Upper lobe of right lung (tissue), 1 donor: ENCODE measurements around the gene DHX40. TPM values are rescaled to one million over a fixed set of nuclear protein-coding genes. Genes with fewer than 3 reads are reported as not detected.

Experiments used
- ATAC-seq: fragments of 200-7000 bp; cut with Tn5 transposase; one replicate; pipeline ENCODE4 v1.9.1; 2020; ENCODE audit warnings: mild to moderate bottlenecking, moderate library complexity
- DNase-seq: peaks from one replicate; pipeline ENCODE4 v3.0.0-alpha.2; 2020
- H3K27ac ChIP-seq: fragments of 200-600 bp; one replicate; pipeline ENCODE4 v1.8.0; 2022
- H3K27me3 ChIP-seq: fragments of 200-600 bp; one replicate; pipeline ENCODE4 v1.8.0; 2022; ENCODE audit warnings: mild to moderate bottlenecking
- H3K36me3 ChIP-seq: fragments of 200-600 bp; one replicate; pipeline ENCODE4 v1.8.0; 2022
- H3K4me1 ChIP-seq: fragments of 200-600 bp; one replicate; pipeline ENCODE4 v1.8.0; 2022
- H3K4me3 ChIP-seq: fragments of 200-600 bp; one replicate; pipeline ENCODE4 v1.8.0; 2022; ENCODE audit warnings: mild to moderate bottlenecking
- H3K9me3 ChIP-seq: fragments of 200-600 bp; one replicate; pipeline ENCODE4 v1.8.0; 2022
- CTCF ChIP-seq: fragments of 200-600 bp; IDR thresholded peaks from one replicate; pipeline ENCODE4 v1.8.0; 2022; ENCODE audit warnings: antibody characterized with exemption
- intact Hi-C: fragments of 100-400 bp; cut with DNase I; formaldehyde crosslinking; loops from one replicate; pipeline ENCODE4 v1.11.0; 2022
- total RNA-seq: library from RNA; stranded (reverse); fragmentation: NEBNext Ultra II Directional; extraction: Animal tissue kit (Norgen Biotek cat#: 25700); gene quantifications from one replicate; pipeline ENCODE4 v1.2.1, GENCODE V29; 2021
- donor health status: DM: no; HTN: yes; CAD: no; lungs with severe emphysema.

Gene DHX40
- total RNA-seq, 1 donor from 2014 or later: 25.0 TPM

- ATAC-seq: no peak
- intact Hi-C loops: no loop called here
- peaks cover 46% of the 10 kb centered on the region for H3K4me1 ChIP-seq
Observed at GRCh38 chr17:59620064-59620359, 54.6 kb downstream of the DHX40 start.

GRCh38 chr17:59620518-59621259 is 55.3 kb downstream of the DHX40 start:
- no peak for TF ChIP-seq CTCF
- peak; percentile 68 for DNase-seq
- Histone ChIP-seq H3K27ac (peak overlapping the region; percentile 96), H3K27me3 (no peaks in the 10 kb centered on the region), H3K9me3 (no peaks in the 10 kb centered on the region), H3K36me3 (no peaks in the 10 kb centered on the region), H3K4me3 (peak overlapping the region; percentile 86), H3K4me1 (peaks cover 51% of the 10 kb centered on the region)
- intact Hi-C loops: no loop called here
- ATAC-seq: peak; percentile 18

More at GRCh38 chr17:59620064-59620359, 54.6 kb downstream of the DHX40 start:
- H3K27me3 ChIP-seq: no peaks in the 10 kb centered on the region
- peak overlapping the region; percentile 86 for H3K4me3 ChIP-seq
- TF ChIP-seq CTCF: no peak
- H3K27ac ChIP-seq: peak overlapping the region; percentile 96
- no peak for DNase-seq
- no peaks in the 10 kb centered on the region for H3K36me3 ChIP-seq
- no peaks in the 10 kb centered on the region for H3K9me3 ChIP-seq

- intact Hi-C loops: no loop called here
- DNase-seq: no peak
- Histone ChIP-seq H3K36me3 (no peaks in the 10 kb centered on the region), H3K27ac (no peak overlapping the region), H3K4me3 (peak overlapping the region; percentile 86), H3K4me1 (peaks cover 58% of the 10 kb centered on the region), H3K9me3 (no peaks in the 10 kb centered on the region), H3K27me3 (no peaks in the 10 kb centered on the region)
- no peak for TF ChIP-seq CTCF
- no peak for ATAC-seq
Observed at GRCh38 chr17:59621771-59622170, 56.4 kb downstream of the DHX40 start.

GRCh38 chr17:59623151-59623550 is 57.7 kb downstream of the DHX40 start:
- H3K4me1 ChIP-seq: peaks cover 67% of the 10 kb centered on the region
- no peaks in the 10 kb centered on the region for H3K9me3 ChIP-seq
- H3K4me3 ChIP-seq: no peak overlapping the region
- no peaks in the 10 kb centered on the region for H3K27me3 ChIP-seq
- DNase-seq (no peak), ATAC-seq (no peak)
- no peak overlapping the region for H3K27ac ChIP-seq
- TF ChIP-seq CTCF: no peak
- intact Hi-C loops: no loop called here
- no peaks in the 10 kb centered on the region for H3K36me3 ChIP-seq

- intact Hi-C loops: no loop called here
- TF ChIP-seq CTCF: no peak
- no peak for ATAC-seq
- Histone ChIP-seq H3K36me3 (no peaks in the 10 kb centered on the region), H3K4me3 (no peak overlapping the region), H3K27ac (no peak overlapping the region), H3K27me3 (no peaks in the 10 kb centered on the region), H3K9me3 (no peaks in the 10 kb centered on the region), H3K4me1 (peaks cover 70% of the 10 kb centered on the region)
- no peak for DNase-seq
Observed at GRCh38 chr17:59626756-59627155, 61.3 kb downstream of the DHX40 start.

- Histone ChIP-seq H3K4me3 (no peak overlapping the region), H3K27me3 (no peaks in the 10 kb centered on the region), H3K9me3 (no peaks in the 10 kb centered on the region), H3K27ac (no peak overlapping the region), H3K36me3 (no peaks in the 10 kb centered on the region), H3K4me1 (peaks cover 66% of the 10 kb centered on the region)
- TF ChIP-seq CTCF: no peak
- ATAC-seq (no peak), DNase-seq (no peak)
- intact Hi-C loops: no loop called here
Observed at GRCh38 chr17:59627274-59627673, 61.9 kb downstream of the DHX40 start.
